ENCODE results near the gene AIFM3.

GRCh38 chr22:20986365-20986764 is 19.3 kb downstream of the AIFM3 start:
- TF ChIP-seq POLR2AphosphoS5 (IDR thresholded peaks at IDR 0.05) (no peak), CTCF (IDR thresholded peaks at IDR 0.05) (no peak), POLR2A (IDR thresholded peaks at IDR 0.05) (no peak)
